Stimulated activated CD4-positive, alpha-beta T cell treated with anti-CD3 and anti-CD28 coated beads, Interleukin-15, amount 100 ng/mL, for 24 hours (primary cell): Measurements from ENCODE around the gene NIT2.
A peak's percentile ranks its signal among the peaks of the same experiment; 100 is the strongest.

Source experiments
- DNase-seq: peaks from one replicate; pipeline ENCODE4 v3.0.0-alpha.2; 2020

NIT2 gene

DNA sequence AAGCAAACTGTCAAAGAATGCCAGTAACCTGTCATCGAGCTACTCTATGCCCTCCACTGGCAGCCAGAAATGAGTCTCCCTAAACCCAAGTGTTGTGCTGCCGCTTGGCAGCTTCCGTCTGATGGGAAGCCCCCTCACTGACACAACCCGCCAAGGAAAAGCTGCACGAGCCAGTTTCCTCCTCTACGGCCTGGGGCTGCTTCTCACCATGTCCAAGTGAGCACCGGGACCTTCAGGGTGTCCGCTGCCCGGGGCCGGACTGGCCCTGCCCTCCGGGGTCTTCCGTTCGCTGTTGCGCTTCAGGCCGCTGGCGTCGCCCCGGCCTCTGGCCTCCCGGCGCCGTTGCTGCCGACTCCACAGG, 65.8 kb downstream of the NIT2 start:
- DNase-seq = peak; percentile 48

DNA sequence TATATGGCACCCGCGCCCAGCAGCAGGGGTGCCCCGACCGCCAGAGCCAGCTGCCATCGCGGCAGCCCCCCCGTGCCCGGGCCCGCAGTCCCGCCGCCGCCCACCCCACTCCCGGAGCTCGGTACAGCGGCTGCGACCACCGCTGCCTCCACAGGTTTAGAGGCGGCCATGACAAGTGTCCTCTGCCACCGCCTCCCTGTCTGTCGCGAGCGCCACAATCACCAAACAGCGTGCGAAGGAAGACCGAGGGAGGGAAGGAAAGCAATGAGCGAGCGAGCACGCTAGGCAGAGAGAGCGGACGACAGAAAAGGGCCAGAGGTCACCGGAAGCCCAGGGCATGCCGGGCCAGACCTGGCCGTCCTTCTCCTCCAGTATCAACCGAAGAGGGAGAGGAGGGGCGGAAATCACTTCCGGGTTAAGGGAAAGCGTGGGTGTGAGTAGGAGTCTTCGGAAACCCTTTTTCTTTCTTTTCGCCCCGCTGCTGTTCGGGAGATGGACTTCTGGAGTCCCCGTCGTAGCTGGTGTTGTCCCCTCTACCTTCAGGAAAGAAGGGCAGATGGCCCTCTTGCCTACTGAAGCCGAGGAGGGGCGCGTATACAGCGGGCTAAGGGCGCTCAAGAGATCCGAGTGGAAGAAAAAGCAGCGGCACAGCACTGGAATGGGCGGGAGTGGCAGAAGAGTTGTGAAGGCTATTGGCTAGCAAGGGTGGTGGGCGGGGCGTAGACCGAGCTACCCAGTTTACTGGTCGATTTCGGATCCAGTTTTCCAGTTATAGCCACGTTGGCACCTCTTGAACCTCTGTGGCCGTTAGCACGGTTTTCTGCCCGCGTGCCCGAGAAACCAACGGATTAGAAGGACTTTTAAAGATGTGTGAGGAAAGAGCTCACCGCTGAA, 66.5 kb downstream of the NIT2 start, which contains the start of the genes LNP1 and TOMM70:
TSS of gene LNP1 (plus strand) at position 760 of the 894 bp plus-strand sequence. CDS start 28,191 bp downstream, outside the sequence.
TSS of gene TOMM70 (minus strand) at position 310 of the 894 bp plus-strand sequence. CDS start at position 170, 140 bp downstream.
- DNase-seq = peak; percentile 99

DNA sequence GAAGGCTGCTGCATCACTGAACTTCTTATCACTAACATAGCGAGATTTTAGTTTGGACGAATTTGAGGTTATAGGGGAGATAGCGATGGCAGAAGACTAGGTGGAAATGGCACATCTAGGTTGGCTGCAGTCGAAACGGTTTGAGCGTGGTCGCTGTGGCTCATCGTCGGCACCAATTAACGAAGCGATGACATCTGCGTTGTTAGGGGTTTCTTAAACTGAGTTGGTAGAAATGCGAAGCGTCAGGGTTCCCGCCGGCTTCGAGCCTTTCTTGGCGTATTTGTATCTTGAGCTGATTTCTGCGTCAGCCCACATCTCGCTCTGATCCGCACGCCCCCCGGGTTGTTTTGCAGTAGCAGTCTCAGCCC, 67.1 kb downstream of the NIT2 start:
- peak; percentile 62 for DNase-seq

DNA sequence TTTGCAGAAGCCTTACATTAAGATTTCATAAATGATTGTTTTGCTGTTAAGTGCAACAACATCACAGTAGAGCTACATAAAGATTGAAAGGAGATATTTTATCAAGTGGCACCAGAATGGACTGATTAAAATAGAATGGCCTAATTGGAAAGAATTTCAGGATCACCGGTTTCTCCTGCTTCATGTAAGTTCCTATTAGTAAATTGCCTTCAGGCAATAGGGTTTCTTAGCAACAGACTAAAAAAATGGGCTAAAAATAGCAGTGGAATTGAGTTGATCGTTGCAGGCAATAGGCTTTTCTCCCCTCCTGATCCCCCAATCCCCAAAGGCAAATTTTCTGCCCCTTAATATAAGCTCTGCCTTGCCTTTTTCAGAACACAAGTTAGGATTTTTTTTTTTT, 67.7 kb downstream of the NIT2 start:
- no peak for DNase-seq

DNA sequence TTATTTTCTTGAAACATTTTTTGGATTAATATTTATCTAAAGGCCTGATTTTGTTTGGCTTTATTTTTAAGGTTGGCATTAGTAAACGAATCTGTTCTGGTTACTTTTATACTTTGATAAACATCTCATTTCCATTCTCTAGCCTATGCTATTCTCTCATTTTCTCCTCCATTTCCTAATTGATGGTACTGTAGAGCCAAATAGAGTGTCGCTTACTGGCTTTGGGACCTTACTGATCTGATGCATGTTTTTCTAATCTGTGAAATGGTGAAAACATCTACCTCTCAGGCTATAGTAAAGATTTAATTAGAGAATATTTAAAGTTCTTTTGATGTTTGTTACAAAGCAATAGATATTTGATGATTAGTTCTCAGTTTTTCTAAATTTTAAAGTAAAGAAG, 68.3 kb downstream of the NIT2 start:
- no peak for DNase-seq

DNA sequence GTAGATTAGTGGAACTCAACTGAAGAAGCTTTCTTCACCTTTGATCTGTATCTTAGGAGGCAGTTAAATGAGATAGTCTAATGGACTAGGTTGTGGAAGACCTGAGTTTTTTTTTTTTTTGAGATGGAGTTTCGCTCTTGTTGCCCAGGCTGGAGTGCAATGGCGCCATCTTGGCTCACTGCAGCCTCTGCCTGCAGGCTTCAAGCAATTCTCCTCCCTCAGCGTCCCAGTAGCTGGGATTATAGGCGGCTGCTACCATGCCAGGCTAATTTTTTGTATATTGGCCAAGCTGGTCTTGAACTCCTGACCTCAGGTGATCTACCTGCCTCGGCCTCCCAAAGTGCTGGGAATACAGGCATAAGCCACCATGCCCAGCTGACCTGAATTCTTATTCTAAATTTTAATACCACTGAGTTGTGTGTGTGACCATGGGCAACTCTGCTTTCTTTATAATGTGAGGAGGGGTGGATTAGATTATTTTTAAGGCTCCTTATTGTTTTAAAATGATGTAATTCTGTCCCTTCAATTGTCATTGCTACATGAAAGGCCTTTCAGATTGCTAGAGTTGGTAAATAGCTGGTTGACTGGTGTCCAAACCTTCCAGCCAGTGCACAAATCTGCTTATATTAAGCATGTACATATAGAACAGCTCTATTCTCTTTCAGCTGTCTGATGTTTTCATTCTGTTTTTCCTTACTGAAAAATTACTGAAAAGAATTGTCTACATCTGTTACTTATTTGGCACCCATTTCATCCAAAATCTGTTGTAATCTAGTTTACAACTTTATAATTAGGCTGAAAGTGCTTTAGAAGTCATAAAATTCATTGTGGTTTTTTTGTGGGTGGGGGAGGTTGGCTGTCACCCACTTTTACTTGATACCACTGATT, 69.0 kb downstream of the NIT2 start:
- DNase-seq = no peak

DNA sequence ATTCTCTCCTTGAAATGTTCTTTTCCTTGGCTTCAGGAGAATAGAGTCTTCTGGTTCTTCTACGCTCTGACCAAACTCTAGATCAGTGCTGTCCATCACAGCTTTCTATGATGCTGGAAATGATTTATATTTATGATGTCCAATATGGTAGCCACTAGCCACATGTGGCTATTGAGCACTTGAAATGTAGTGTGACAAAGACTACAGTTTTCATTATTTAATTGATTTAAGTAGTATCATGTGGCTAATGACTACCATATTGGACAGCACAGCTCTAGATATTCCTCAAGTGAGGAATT, 69.6 kb downstream of the NIT2 start:
- DNase-seq = no peak

DNA sequence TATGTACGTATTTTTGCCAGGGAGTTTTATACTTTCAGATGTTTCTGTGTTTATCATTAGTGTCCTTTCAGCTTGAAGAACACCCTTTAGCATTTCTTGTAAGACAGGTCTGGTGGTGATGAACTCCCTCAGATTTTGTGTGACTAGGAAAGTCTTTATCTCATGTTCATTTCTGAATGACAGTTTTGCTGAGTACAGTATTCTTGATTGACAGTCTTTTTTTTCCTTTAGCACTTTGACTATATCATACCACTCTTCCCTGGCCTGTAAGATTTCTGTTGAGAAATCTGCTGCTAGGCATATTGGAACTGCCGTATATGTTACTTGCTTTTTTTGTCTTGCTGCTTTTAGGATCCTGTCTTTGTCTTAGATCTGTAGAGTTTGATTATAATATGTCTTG, 72.6 kb downstream of the NIT2 start:
- no peak for DNase-seq

DNA sequence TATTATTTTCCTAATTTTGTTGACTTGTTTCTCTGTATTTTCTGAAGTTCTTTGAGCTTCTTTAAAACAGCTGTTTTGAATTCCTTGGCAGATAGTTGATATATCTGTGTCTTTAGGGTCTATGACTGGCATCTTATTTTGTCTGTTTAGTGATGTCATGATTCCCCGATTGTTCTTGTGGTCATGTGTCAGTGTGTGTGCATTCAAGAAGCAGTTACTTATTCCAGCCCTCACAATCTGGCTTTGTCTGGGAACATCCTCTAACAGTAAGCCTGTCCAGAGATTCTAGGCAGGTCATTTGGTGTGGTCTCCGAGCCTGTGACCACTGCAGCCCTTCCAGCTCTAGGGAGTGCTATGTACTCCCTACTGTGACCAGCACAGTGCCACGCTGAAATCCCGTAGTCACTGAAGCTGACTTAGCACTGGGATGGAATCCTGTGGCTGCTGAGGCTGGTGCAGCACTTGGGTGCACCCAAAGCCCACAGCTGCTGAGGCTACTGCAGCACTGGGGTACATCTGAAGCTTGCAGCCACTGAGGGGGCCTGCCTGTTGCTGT, 73.5 kb downstream of the NIT2 start:
- no peak for DNase-seq
